ENCODE measurements around the gene EVI5L. TPM values are rescaled to one million over a fixed set of nuclear protein-coding genes. Genes with fewer than 3 reads are reported as not detected.
A peak's percentile ranks its signal among the peaks of the same experiment; 100 is the strongest.

EVI5L gene
- total and polyA plus RNA-seq, 2 of the 8 experiments (the other 6 are each of a cell fraction or from before 2014, with no cell fraction given): 7.2 to 11.0 TPM

- TF ChIP-seq CHD7 (IDR thresholded peaks at IDR 0.05; ENCODE audit: insufficient replicate concordance, low read length) (no peak), BACH1 (IDR thresholded peaks at IDR 0.05; ENCODE audit: low read length) (peak; percentile 6; the same call in 1 of the 2 replicates), RAD21 (IDR thresholded peaks at IDR 0.05 in 1 of 2, conservative IDR thresholded peaks at IDR 0.05 in 1 of 2; ENCODE audit: low read depth in 2 of 2, low read length in 2 of 2) (peak in 1 of 2 experiments; percentile 19; a peak in 1 of 4 replicates), RFX5 (IDR thresholded peaks at IDR 0.05; ENCODE audit: borderline replicate concordance, low read depth, low read length) (no peak)
- TF ChIP-seq, protein P1, sequence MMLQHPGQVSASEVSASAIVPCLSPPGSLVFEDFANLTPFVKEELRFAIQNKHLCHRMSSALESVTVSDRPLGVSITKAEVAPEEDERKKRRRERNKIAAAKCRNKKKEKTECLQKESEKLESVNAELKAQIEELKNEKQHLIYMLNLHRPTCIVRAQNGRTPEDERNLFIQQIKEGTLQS (IDR thresholded peaks at IDR 0.05; ENCODE audit: insufficient read depth, low read depth, low read length): no peak
Measured at GRCh38 chr19:7861619-7862412, 31.8 kb downstream of the EVI5L start (continued).
